B cell (primary cell): Measurements from ENCODE around the gene DCHS2. TPM values are rescaled to one million over a fixed set of nuclear protein-coding genes. Genes with fewer than 3 reads are reported as not detected.
A peak's percentile ranks its signal among the peaks of the same experiment; 100 is the strongest.

Source experiments
- ATAC-seq: fragments of 200-7000 bp; cut with Tn5 transposase; one replicate; pipeline ENCODE4 v1.10.0; 2021; ENCODE audit warnings: low read depth, mild to moderate bottlenecking, moderate number of reproducible peaks, moderate library complexity
- CTCF ChIA-PET: fragments of 350-600 bp; sonication (Branson Sonifier 250); formaldehyde crosslinking; loops from one replicate; lab custom pipeline; 2021; ENCODE audit warnings: antibody characterized with exemption, inconsistent platforms; lab: Charles Lee
- POLR2A ChIA-PET: fragments of 350-600 bp; sonication (Branson Sonifier 250); formaldehyde crosslinking; loops from one replicate; lab custom pipeline; 2021; ENCODE audit warnings: antibody characterized with exemption; lab: Charles Lee
- DNase-seq: peaks from one replicate; pipeline ENCODE4 v3.0.0; 2013
- H2AFZ ChIP-seq: 2 replicates; pipeline ENCODE4 v1.6.1; 2012; ENCODE audit warnings: mild to moderate bottlenecking, low read depth, low read length; ENCODE audit not compliant: insufficient read depth, poor library complexity, severe bottlenecking
- H3K27ac ChIP-seq, 2 donors: 1 replicate in 1 of 2; 2 replicates in 1 of 2; pipeline ENCODE4 v1.5.1; 2012 to 2013; ENCODE audit warnings: low read length in 2 of 2, mild to moderate bottlenecking in 2 of 2, moderate library complexity in 1 of 2
- H3K27me3 ChIP-seq, 4 experiments: fragments of 200-600 bp in 1 of 4; sonication (generic) in 1 of 4; replicated peaks in 1 of 4; 1 replicate in 2 of 4; 2 replicates in 2 of 4; pipeline versions ENCODE4 v1.6.1 to v1.7.0; 2013 to 2016; ENCODE audit warnings: low read length in 3 of 4, mild to moderate bottlenecking in 2 of 4, mixed read lengths in 1 of 4, moderate library complexity in 1 of 4; ENCODE audit not compliant: insufficient read depth in 4 of 4, control insufficient read depth in 3 of 4; ENCODE audit errors: control extremely low read depth in 1 of 4
- H3K36me3 ChIP-seq, 2 experiments: replicated peaks in 1 of 2; 1 replicate in 1 of 2; 2 replicates in 1 of 2; pipeline versions ENCODE4 v1.6.1 to v1.7.1; 2013; ENCODE audit warnings: low read length in 1 of 2; ENCODE audit not compliant: insufficient read depth in 2 of 2, control insufficient read depth in 1 of 2; ENCODE audit errors: control extremely low read depth in 1 of 2, extremely low read depth in 1 of 2
- H3K4me1 ChIP-seq, 2 donors: fragments of 200-600 bp in 1 of 2; sonication (generic) in 1 of 2; 1 replicate in 1 of 2; 2 replicates in 1 of 2; pipeline versions ENCODE4 v1.5.1 to v1.6.1; 2013 to 2017; ENCODE audit warnings: low read length in 2 of 2; ENCODE audit not compliant: control insufficient read depth in 2 of 2, insufficient read depth in 2 of 2
- H3K4me2 ChIP-seq: replicated peaks from 2 replicates; pipeline ENCODE3; 2012; ENCODE audit warnings: mild to moderate bottlenecking, low read depth, low read length; ENCODE audit not compliant: poor library complexity, severe bottlenecking
- H3K4me3 ChIP-seq, 5 experiments: fragments of 200-600 bp in 1 of 5; sonication (generic) in 1 of 5; 1 replicate in 3 of 5; 2 replicates in 2 of 5; pipeline versions ENCODE4 v1.5.1 to v1.7.0; 2011 to 2016; ENCODE audit warnings: low read length in 4 of 5, mild to moderate bottlenecking in 4 of 5, low read depth in 2 of 5, control low read depth in 1 of 5, moderate library complexity in 1 of 5; ENCODE audit not compliant: insufficient read depth in 1 of 5; ENCODE audit errors: control extremely low read depth in 1 of 5, extremely low read depth in 1 of 5
- H3K79me2 ChIP-seq: fragments of 200-600 bp; sonication (generic); one replicate; pipeline ENCODE4 v1.6.0; 2016; ENCODE audit warnings: low read length; ENCODE audit not compliant: control insufficient read depth, insufficient read depth
- H3K9ac ChIP-seq: fragments of 200-600 bp; sonication (generic); 2 replicates; pipeline ENCODE4 v1.6.1; 2017; ENCODE audit warnings: mild to moderate bottlenecking, low read length, moderate library complexity
- H3K9me3 ChIP-seq, 3 donors: one replicate each; pipeline versions ENCODE4 v1.6.1 to v1.7.1; 2013; ENCODE audit warnings: low read length in 2 of 3; ENCODE audit not compliant: control insufficient read depth in 2 of 3, insufficient read depth in 1 of 3; ENCODE audit errors: control extremely low read depth in 1 of 3
- H4K20me1 ChIP-seq: 2 replicates; pipeline ENCODE4 v1.6.0; 2012; ENCODE audit warnings: mild to moderate bottlenecking, low read length; ENCODE audit not compliant: insufficient read depth, control insufficient read depth, poor library complexity, severe bottlenecking
- H3K27ac Mint-ChIP-seq: one replicate; pipeline ENCODE4 v1.8.0; 2021; ENCODE audit warnings: mixed read lengths
- H3K27me3 Mint-ChIP-seq: one replicate; pipeline ENCODE4 v1.8.0; 2021; ENCODE audit warnings: mixed read lengths
- H3K4me1 Mint-ChIP-seq: one replicate; pipeline ENCODE4 v1.8.0; 2021; ENCODE audit warnings: mixed read lengths
- H3K4me3 Mint-ChIP-seq: one replicate; pipeline ENCODE4 v1.8.0; 2021; ENCODE audit warnings: mixed read lengths
- H3K9me3 Mint-ChIP-seq: one replicate; pipeline ENCODE4 v1.8.0; 2022; ENCODE audit warnings: mixed read lengths; ENCODE audit not compliant: insufficient read depth
- EZH2 ChIP-seq: IDR thresholded peaks from 2 replicates; pipeline ENCODE4 v1.6.1; 2012; ENCODE audit warnings: borderline replicate concordance, low read depth, mild to moderate bottlenecking, moderate library complexity, low read length; ENCODE audit not compliant: insufficient read depth, poor library complexity, severe bottlenecking
- WGBS: methylation state at CpG from one replicate; pipeline ENCODE4 v1.1.5; 2013; ENCODE audit warnings: missing lambda C conversion rate; ENCODE audit not compliant: insufficient coverage; 5-methylcytosine and 5-hydroxymethylcytosine counted together
- intact Hi-C: fragments of 100-400 bp; cut with micrococcal nuclease; formaldehyde crosslinking; loops from one replicate; pipeline ENCODE4 v1.10.0; 2022
- polyA plus RNA-seq: library from polyadenylated mRNA; depleted of rRNA; stranded (reverse); fragments of >200 nt; gene quantifications from 2 replicates; pipeline ENCODE4 v1.2.3, GENCODE V29; 2012
- total RNA-seq, 2 donors: library from RNA; stranded (reverse); fragments of 120-200 nt in 1 of 2; gene quantifications; 1 replicate in 1 of 2; 2 replicates in 1 of 2; pipeline versions ENCODE4 v1.2.3 to v1.2.4, GENCODE V29; 2013 to 2022
- TF ChIP-seq, protein P1 (sequence below): fragments of 200-600 bp; IDR thresholded peaks from one replicate; pipeline ENCODE4 v1.8.0; 2022; ENCODE audit warnings: antibody characterized with exemption, mild to moderate bottlenecking

The DCHS2 gene
- total and polyA plus RNA-seq, 2 donors (not counting 1 experiment from before 2014, with no cell fraction given) = 0.02 to 0.06 TPM

DNA sequence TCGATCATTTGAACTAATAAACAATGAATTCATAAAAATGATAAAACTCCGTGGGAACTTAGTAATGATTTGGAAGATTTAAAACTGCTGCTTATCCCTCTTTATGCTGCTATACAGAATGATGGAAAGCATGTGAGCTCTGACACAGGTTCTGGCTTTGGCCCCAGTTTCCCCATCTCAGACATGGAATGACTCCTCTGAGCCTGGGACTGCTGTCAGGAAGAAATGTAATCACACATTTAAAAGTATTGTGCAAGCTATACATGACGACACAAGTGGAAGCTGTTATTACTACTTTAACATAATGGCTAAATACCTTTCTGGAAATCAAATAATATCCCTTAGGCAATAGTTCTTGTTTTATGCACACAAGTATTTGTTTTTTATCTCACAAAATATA, 161.7 kb downstream of the DCHS2 start:
- no peak for ATAC-seq
- no peak overlapping the region for H3K4me3 Mint-ChIP-seq
- no peak overlapping the region for H3K27ac Mint-ChIP-seq
- H3K9me3 ChIP-seq = peaks cover 0 to 5% (median 2%) of the 10 kb centered on the region in 3 donors
- CTCF ChIA-PET = interaction anchor here (0.6 to 8.4 kb wide), 4 partner anchors 174 to 294 kb away, joined by 3 to 98 read pairs (median 4); no protein-coding TSS in a partner anchor
- no peak overlapping the region for H3K27ac ChIP-seq
- no peak for DNase-seq
- no CpG with 5 or more reads among the region's 3 CpGs for WGBS
- H4K20me1 ChIP-seq = no peaks in the 10 kb centered on the region
- no peaks in the 10 kb centered on the region for H3K36me3 ChIP-seq
- H3K9me3 Mint-ChIP-seq = no peaks in the 10 kb centered on the region
- H3K27me3 ChIP-seq = peaks cover 0 to 19% (median 9%) of the 10 kb centered on the region in 4 experiments
- peaks cover 31% of the 10 kb centered on the region for H3K27me3 Mint-ChIP-seq
- TF ChIP-seq, protein P1, sequence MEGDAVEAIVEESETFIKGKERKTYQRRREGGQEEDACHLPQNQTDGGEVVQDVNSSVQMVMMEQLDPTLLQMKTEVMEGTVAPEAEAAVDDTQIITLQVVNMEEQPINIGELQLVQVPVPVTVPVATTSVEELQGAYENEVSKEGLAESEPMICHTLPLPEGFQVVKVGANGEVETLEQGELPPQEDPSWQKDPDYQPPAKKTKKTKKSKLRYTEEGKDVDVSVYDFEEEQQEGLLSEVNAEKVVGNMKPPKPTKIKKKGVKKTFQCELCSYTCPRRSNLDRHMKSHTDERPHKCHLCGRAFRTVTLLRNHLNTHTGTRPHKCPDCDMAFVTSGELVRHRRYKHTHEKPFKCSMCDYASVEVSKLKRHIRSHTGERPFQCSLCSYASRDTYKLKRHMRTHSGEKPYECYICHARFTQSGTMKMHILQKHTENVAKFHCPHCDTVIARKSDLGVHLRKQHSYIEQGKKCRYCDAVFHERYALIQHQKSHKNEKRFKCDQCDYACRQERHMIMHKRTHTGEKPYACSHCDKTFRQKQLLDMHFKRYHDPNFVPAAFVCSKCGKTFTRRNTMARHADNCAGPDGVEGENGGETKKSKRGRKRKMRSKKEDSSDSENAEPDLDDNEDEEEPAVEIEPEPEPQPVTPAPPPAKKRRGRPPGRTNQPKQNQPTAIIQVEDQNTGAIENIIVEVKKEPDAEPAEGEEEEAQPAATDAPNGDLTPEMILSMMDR = no peak
- TF ChIP-seq EZH2 = no peak
- H2AFZ ChIP-seq = no peak overlapping the region
- no peak overlapping the region for H3K4me3 ChIP-seq
- peaks cover 13% of the 10 kb centered on the region for H3K4me1 Mint-ChIP-seq
- H3K79me2 ChIP-seq = no peaks in the 10 kb centered on the region
- no peak overlapping the region for H3K4me2 ChIP-seq
- H3K4me1 ChIP-seq = peaks cover 7 to 13% of the 10 kb centered on the region in 2 donors
- POLR2A ChIA-PET = no interaction called here
- intact Hi-C loops = loop anchor here (1.0 to 5.0 kb wide), 2 partner anchors 176 to 287 kb away; no protein-coding TSS in a partner anchor
- H3K9ac ChIP-seq = no peak overlapping the region

DNA sequence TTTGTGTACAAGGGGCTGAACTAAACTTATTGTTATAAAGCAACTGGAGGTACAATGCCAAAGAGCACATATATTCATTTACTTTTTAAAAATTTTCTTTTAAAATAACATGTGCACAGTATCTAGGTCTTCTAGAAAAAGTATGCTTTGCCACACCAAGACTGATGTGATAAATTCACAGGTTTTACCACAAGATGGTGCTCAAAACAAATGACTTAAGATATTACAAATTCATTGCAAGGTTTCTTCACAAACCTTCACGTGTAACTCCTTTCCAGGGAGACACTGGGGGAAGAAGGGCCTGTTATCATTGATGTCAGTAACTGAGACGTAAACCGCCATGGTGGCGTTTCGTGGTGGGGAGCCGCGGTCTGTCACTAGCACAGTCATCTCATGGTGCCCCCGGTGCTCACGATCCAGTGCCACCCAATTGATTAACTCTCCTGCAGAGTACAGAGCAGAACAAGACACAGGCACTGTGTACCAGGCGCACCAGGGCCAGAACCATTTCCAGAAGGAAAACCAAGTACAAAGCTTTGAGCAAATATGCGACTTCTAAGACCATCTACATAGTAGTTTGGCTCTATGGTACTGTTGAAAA, 162.2 kb downstream of the DCHS2 start:
- Histone ChIP-seq H3K4me3 (no peak overlapping the region), H3K9ac (no peak overlapping the region), H3K9me3 (peaks cover 0 to 5% (median 2%) of the 10 kb centered on the region in 3 donors), H2AFZ (no peak overlapping the region), H3K4me1 (peaks cover 7 to 13% of the 10 kb centered on the region in 2 donors), H3K27ac (no peak overlapping the region), H3K4me2 (no peak overlapping the region), H3K27me3 (peaks cover 0 to 19% (median 9%) of the 10 kb centered on the region in 4 experiments), H3K36me3 (no peaks in the 10 kb centered on the region), H4K20me1 (no peaks in the 10 kb centered on the region), H3K79me2 (no peaks in the 10 kb centered on the region)
- Mint-ChIP-seq H3K4me3 (no peak overlapping the region), H3K9me3 (no peaks in the 10 kb centered on the region), H3K27ac (no peak overlapping the region), H3K4me1 (peaks cover 13% of the 10 kb centered on the region), H3K27me3 (peaks cover 34% of the 10 kb centered on the region)
- DNase-seq (peak; percentile 52), ATAC-seq (no peak)
- TF ChIP-seq EZH2 = no peak
- TF ChIP-seq, protein P1 = peak; percentile 59
- intact Hi-C loops = loop anchor here (1.0 kb wide), 1 partner anchor 177 kb away; no protein-coding TSS in a partner anchor
- CTCF ChIA-PET = interaction anchor here (0.8 to 8.4 kb wide), 4 partner anchors 175 to 292 kb away, joined by 3 to 98 read pairs (median 3); no protein-coding TSS in a partner anchor
- POLR2A ChIA-PET = no interaction called here
- WGBS = 74% methylated on average over 8 of the region's 11 CpGs
